NCI-H2227 treated with DMSO at 0.1 percent for 48 hours (cell line): ENCODE measurements around the gene CDH4.

ENCODE experiments used
- DNase-seq: peaks from one replicate; lab custom pipeline; 2025; lab: John Stamatoyannopoulos, UW

CDH4 gene

GRCh38 chr20:61719691-61720347 is 467.8 kb downstream of the CDH4 start:
- DNase-seq, result no peak

DNA sequence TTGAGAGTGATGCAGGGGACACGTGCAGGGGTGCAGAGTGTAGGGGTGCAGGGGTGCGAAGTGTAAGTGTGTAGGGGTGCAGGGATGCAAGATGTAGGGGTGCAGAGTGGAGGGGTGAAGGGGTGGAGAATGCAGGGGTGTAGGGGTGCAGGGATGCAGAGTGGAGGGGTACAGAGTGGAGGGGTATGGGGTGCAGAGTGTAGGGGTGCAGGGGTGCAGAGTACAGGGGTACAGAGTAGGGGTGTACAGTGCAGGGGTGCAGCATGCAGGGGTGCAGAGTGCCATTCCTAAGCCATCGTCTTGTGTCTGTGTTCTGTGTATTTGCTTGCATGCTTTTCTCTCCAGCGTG is 468.3 kb downstream of the CDH4 start:
- no peak for DNase-seq

- DNase-seq, result no peak
Measured at GRCh38 chr20:61722146-61722678, 470.2 kb downstream of the CDH4 start.

- DNase-seq, result no peak
Measured at GRCh38 chr20:61723529-61724257, 471.6 kb downstream of the CDH4 start.

DNA sequence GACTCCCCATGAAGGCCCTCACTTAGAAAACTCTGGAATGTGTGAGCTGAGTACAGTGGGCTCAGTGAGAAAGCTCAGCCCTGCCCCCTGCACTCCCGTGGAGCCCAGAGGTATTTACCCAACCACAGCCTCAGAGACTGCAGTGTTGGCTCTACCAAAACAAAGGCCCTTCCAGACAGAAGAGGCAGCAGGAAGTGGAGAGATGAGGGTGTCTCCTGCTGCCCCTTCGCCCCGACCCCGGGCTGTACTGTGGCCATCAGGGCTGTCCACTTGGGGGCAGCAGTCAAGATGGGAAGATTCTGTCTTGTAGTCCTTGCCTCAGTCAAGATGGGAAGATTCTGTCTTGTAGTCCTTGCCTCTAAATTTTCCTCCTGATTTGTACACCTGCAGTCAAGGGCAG is 472.3 kb downstream of the CDH4 start:
- no peak for DNase-seq

DNA sequence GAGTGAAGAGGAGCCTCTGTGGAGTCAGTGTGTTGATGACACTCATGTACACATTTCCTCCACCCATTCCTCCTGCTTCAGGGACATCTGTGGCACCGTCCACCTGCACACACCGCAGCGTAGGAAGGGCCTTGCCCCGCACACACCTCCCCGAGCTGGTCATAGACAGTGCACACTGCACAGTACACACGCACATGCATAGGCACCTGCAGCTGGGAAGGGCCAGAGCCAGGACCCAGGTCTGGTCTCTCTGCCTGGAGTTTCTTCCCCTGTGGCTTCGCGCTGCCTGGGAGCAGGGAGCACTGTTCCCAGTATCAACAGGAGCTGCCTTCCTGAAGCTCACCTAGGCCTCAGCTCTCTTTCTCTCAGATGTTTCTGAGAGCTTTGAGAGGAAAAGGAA is 473.1 kb downstream of the CDH4 start:
- no peak for DNase-seq

GRCh38 chr20:61725966-61726365 is 473.9 kb downstream of the CDH4 start:
- DNase-seq, result no peak

- no peak for DNase-seq
Measured at GRCh38 chr20:61726979-61727378, 474.9 kb downstream of the CDH4 start.

GRCh38 chr20:61727761-61728160 is 475.7 kb downstream of the CDH4 start:
- DNase-seq, result no peak

DNA sequence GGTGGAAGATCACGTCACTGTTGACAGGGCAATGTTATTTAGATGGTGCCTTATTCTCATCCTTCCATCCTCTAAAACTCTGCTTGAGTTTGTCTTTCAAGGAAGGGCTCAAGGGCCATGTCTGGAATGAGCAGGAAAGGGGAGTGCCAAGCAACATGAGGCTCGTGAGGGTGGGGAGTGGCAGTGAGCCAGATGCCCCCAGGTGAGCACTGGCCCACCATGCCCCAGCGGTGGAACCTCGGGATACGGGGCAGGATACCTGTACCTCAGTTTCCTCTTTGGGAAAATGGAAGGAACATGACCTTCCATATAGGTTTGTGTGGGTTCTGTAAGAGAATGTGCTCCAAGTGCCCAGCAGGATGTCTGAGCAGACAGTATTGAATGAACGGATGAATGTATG is 476.3 kb downstream of the CDH4 start:
- no peak for DNase-seq

GRCh38 chr20:61728786-61729770 is 477.0 kb downstream of the CDH4 start:
- no peak for DNase-seq

- DNase-seq, result no peak
Measured at GRCh38 chr20:61730631-61731362, 478.7 kb downstream of the CDH4 start.

DNA sequence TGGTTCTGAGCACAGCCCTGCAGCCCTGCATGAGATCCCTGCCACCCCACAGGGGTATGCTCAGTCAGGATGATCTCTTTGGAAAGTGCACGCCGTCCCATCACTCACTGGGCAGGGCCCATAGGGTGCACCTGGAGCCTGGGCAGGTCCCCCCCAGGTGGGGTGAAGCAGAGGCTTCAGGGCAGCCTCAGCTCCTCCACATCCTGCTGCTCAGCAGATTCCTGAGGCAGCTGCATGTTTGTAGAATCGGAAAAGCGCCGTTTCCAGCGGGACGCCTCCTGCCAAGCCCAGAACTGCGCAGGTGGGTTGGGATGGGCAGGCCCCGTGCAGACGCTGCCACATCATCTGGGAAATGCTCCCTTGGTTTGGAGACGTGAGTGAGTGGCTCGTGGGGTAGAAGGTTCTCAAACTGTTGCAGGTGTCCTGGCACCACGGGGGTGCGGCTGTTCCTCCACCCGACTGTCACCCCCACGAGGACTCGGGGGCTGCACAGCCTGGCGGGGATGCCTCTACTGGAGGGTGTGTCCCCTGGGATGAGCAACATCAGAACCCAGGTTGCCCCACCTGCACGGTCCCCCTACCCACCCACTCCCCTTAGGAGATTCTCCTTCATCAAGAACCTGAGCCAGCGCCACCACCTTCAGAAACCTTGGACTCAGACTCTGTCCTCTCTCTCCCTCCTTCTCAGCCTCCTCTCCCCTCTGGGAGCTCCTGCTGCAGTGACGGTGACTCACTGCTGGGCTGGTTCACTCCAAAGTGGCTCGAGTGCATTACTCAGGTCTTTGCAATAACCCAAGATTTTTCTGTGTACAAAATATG is 479.5 kb downstream of the CDH4 start:
- DNase-seq, result no peak

DNA sequence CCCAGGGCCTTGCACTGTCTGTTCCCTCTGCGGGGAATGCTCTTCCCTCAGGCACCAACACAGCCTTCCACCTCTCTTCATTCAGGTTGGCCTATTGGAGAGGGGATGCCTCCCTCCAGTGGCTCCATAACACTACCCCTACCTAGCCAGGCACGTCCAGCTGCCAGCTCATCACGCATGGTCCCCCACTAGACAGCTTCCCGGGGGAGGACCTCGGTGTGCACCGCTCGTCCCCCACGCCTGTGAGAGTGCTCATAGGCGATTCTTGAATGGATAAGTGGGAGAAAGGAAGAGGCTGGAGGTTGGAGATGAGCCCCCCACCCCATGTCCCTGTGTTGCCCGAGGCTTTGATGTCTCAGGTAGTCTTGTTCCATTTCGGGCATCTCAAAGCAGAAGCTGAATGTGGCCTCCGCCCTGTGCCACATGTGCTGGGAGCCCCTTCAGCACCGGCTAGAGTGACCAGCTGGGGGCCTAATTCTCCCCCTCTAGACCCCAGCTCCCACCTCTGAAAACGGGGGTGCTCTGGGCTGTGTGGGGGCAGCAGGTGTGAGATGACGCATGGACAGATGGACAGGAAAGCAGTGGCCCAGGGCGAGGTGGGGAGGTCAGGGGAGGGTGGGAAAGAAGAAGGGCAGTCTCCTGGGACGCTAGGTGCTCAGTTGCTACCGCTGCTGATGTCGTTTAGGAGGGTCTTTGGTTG is 480.6 kb downstream of the CDH4 start:
- no peak for DNase-seq

- no peak for DNase-seq
Measured at GRCh38 chr20:61733216-61733615, 481.2 kb downstream of the CDH4 start.

GRCh38 chr20:61733891-61734732 is 482.1 kb downstream of the CDH4 start:
- no peak for DNase-seq

DNA sequence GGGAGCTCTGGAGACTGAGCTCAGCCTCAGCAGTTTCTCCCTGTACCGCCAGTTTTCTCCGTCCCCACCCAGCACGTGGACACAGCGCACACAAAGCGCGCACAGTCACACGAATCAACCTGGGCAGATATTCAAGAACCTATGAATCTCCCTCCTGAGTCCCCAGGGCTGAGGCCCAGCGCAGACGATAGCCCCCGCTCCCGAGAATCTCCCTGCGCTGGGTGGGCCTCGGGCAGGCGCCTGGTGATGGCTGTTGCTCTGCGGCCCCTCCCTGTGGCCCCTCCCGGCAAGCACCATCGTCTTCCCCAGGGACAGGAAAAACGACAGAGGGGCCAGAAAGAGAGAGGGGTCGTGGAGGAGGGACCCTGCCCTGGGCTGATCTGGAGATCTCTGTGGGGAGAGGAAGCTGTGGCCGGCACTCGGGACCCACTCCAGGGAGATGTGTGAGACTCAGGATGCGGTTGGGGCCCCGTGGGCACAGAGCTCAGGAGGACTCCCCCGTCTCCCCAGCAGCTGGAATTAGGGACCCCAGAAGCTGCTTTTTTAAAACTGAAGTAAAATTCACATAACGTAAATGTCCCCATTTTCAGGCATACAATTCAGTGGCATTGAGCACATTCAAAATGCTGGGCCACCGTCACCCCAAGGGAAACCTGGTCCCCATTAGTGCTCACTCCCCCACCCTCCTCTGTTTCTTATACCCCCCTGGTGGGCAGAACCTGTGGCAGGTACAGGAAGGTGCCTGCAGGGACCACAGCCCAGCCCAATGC is 482.9 kb downstream of the CDH4 start:
- no peak for DNase-seq

DNA sequence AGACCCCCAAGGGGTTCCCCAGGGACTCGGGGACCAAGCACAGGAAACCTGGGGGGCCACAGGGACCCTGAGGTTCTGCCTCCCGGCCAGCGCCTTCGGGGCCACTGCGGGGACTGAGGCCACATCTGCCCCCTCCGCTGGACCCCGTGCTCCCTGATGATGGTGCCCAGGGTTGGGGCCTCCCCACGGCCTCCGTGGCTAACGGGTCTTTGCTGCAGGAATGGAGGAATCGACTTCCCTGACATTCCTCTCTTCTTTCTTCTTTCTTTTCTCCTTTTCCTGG is 483.4 kb downstream of the CDH4 start:
- DNase-seq, result no peak
